Measurements from ENCODE around the gene PAQR5. TPM values are rescaled to one million over a fixed set of nuclear protein-coding genes. Genes with fewer than 3 reads are reported as not detected.

PAQR5 gene
- total and polyA plus RNA-seq, 2 donors (not counting 3 experiments of a cell fraction or from before 2014, with no cell fraction given) = 0.08 to 0.09 TPM

DNA sequence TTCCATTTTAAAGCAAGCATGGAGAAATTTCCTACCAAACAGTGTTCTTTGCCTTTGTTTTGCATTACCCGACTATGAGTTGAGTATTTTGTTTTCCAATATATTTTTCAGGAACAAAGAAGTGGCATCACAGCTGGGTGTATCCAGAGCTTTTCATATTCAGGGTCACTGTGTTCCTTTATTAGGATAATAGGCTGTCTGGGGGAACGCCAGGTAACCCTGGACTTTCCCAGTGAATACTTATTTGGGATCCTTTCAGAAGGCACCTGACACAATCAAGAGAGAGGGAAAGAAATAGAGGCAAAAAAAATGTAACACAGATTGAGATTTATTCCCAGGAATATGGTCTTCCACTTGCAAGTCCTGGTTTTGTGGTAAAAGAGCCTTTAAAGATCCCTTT is 44.4 kb downstream of the PAQR5 start:
- DNase-seq (ENCODE audit: low read depth, low spot score) = no peak
- BruUV-seq (replicated peaks) = no TSS peak
- Histone ChIP-seq H3K9me3 (replicated peaks; ENCODE audit: control insufficient read depth, insufficient read depth, low read length) (no peaks in the 10 kb centered on the region), H2AFZ (ENCODE audit: low read depth, low read length) (no peak overlapping the region), H4K20me1 (replicated peaks; ENCODE audit: control insufficient read depth, extremely low read depth, insufficient read depth, low read length) (no peaks in the 10 kb centered on the region), H3K9me1 (replicated peaks; ENCODE audit: control insufficient read depth, extremely low read depth, insufficient read depth, low read length) (no peaks in the 10 kb centered on the region), H3K79me2 (ENCODE audit: control insufficient read depth, insufficient read depth, low read length) (no peaks in the 10 kb centered on the region), H3K4me3 (replicated peaks in 1 of 3; ENCODE audit: insufficient read depth in 1 of 3, low read depth in 1 of 3, low read length in 3 of 3) (no peak overlapping the region), H3K9ac (replicated peaks; ENCODE audit: extremely low read depth, insufficient read depth, low read length) (no peak overlapping the region), H3K36me3 (ENCODE audit: control insufficient read depth in 2 of 2, extremely low read depth in 1 of 2, insufficient read depth in 2 of 2, low read length in 2 of 2) (no peaks in the 10 kb centered on the region), H3K27me3 (ENCODE audit: control insufficient read depth in 2 of 2, insufficient read depth in 2 of 2, low read length in 2 of 2) (no peaks in the 10 kb centered on the region), H3K4me1 (ENCODE audit: control insufficient read depth, extremely low read depth, insufficient read depth, low read length) (peaks cover 10% of the 10 kb centered on the region), H3K27ac (ENCODE audit: insufficient read depth, low read depth, low read length) (no peak overlapping the region), H3K4me2 (ENCODE audit: insufficient read depth, low read length) (no peak overlapping the region)
- FAIRE-seq = no peak
- TF ChIP-seq POLR2A (IDR thresholded peaks at IDR 0.05; ENCODE audit: low read depth, low read length) = no peak
- TF ChIP-seq, protein P1, sequence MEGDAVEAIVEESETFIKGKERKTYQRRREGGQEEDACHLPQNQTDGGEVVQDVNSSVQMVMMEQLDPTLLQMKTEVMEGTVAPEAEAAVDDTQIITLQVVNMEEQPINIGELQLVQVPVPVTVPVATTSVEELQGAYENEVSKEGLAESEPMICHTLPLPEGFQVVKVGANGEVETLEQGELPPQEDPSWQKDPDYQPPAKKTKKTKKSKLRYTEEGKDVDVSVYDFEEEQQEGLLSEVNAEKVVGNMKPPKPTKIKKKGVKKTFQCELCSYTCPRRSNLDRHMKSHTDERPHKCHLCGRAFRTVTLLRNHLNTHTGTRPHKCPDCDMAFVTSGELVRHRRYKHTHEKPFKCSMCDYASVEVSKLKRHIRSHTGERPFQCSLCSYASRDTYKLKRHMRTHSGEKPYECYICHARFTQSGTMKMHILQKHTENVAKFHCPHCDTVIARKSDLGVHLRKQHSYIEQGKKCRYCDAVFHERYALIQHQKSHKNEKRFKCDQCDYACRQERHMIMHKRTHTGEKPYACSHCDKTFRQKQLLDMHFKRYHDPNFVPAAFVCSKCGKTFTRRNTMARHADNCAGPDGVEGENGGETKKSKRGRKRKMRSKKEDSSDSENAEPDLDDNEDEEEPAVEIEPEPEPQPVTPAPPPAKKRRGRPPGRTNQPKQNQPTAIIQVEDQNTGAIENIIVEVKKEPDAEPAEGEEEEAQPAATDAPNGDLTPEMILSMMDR (IDR thresholded peaks at IDR 0.05; ENCODE audit: extremely low read depth in 1 of 2, insufficient read depth in 1 of 2, low read depth in 1 of 2, low read length in 2 of 2) = no peak
- no peak for TF ChIP-seq POLR2AphosphoS5 (IDR thresholded peaks at IDR 0.05; ENCODE audit: insufficient read depth, low read depth, low read length)
- no peak for TF ChIP-seq GATA2 (IDR thresholded peaks at IDR 0.05; ENCODE audit: insufficient read depth, insufficient read length, low read depth, low read length)
- no peak for TF ChIP-seq MYC (IDR thresholded peaks at IDR 0.05; ENCODE audit: low read depth, low read length)
- TF ChIP-seq, protein P2, sequence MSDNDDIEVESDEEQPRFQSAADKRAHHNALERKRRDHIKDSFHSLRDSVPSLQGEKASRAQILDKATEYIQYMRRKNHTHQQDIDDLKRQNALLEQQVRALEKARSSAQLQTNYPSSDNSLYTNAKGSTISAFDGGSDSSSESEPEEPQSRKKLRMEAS (IDR thresholded peaks at IDR 0.05; ENCODE audit: insufficient read depth, insufficient read length) = no peak
- no peak for TF ChIP-seq FOS (IDR thresholded peaks at IDR 0.05; ENCODE audit: borderline replicate concordance, insufficient read depth, low read length)
- TF ChIP-seq EZH2 (IDR thresholded peaks at IDR 0.05; ENCODE audit: borderline replicate concordance, low read depth, low read length, severe bottlenecking) = no peak
- TF ChIP-seq JUN (IDR thresholded peaks at IDR 0.05; ENCODE audit: borderline replicate concordance, insufficient read depth, insufficient read length, low read depth) = no peak
- ChIA-PET POLR2A (no interaction called here), CTCF (interaction anchor here (1.0 to 1.3 kb wide), 4 partner anchors 11 to 284 kb away, joined by 3 read pairs; no protein-coding TSS in a partner anchor)
- dilution Hi-C loops (cut with MboI; ENCODE audit: extremely low pct_ligation_motif_present, low sequenced_read_pairs) (no loop called here), intact Hi-C loops (cut with micrococcal nuclease) (no loop called here)

Data from endothelial cell of umbilical vein (primary cell).